DOHH2 (cell line): Measurements from ENCODE around the gene TMEM95.

Source experiments
- H3F3A ChIP-seq: fragments of 200-600 bp; sonication (generic), shearing (Covaris generic); 2 replicates; pipeline ENCODE4 v1.6.0; 2016; ENCODE audit warnings: antibody characterized with exemption, mild to moderate bottlenecking; ENCODE audit not compliant: control insufficient read depth, insufficient read depth
- H3K27ac ChIP-seq: fragments of 200-600 bp; sonication (generic); 2 replicates; pipeline ENCODE4 v1.5.1; 2014; ENCODE audit warnings: low read depth, mild to moderate bottlenecking, low read length, moderate library complexity
- H3K27me3 ChIP-seq: fragments of 200-600 bp; sonication (generic); 2 replicates; pipeline ENCODE4 v1.6.1; 2014; ENCODE audit warnings: mild to moderate bottlenecking, low read length, mixed read lengths; ENCODE audit not compliant: control insufficient read depth
- H3K36me3 ChIP-seq: fragments of 200-600 bp; sonication (generic); 2 replicates; pipeline ENCODE4 v1.6.1; 2014; ENCODE audit warnings: mild to moderate bottlenecking, low read length, moderate library complexity, mixed read lengths; ENCODE audit not compliant: control insufficient read depth
- H3K4me1 ChIP-seq: fragments of 200-600 bp; sonication (generic); 2 replicates; pipeline ENCODE4 v1.6.1; 2014; ENCODE audit warnings: mild to moderate bottlenecking, low read length, mixed read lengths; ENCODE audit not compliant: control insufficient read depth
- H3K4me2 ChIP-seq: fragments of 200-600 bp; sonication (generic); 2 replicates; pipeline ENCODE4 v1.6.0; 2014; ENCODE audit warnings: mild to moderate bottlenecking, low read length, moderate library complexity
- H3K4me3 ChIP-seq: fragments of 200-600 bp; sonication (generic); 2 replicates; pipeline ENCODE4 v1.5.1; 2014; ENCODE audit warnings: mild to moderate bottlenecking, low read length, mixed read lengths
- H3K79me2 ChIP-seq: fragments of 200-600 bp; sonication (generic); 2 replicates; pipeline ENCODE4 v1.6.1; 2014; ENCODE audit warnings: mild to moderate bottlenecking, low read length, mixed read lengths; ENCODE audit not compliant: control insufficient read depth
- H3K9me2 ChIP-seq: fragments of 200-600 bp; sonication (generic); replicated peaks from 2 replicates; pipeline ENCODE4 v1.6.1; 2014; ENCODE audit warnings: mild to moderate bottlenecking, low read length, mixed read lengths; ENCODE audit not compliant: control insufficient read depth
- H3K9me3 ChIP-seq: fragments of 200-600 bp; sonication (generic); 2 replicates; pipeline ENCODE4 v1.6.1; 2014; ENCODE audit warnings: antibody characterized with exemption, low read length, mixed read lengths; ENCODE audit not compliant: control insufficient read depth, insufficient read depth
- H4K20me1 ChIP-seq: fragments of 200-600 bp; sonication (generic); 2 replicates; pipeline ENCODE4 v1.6.0; 2014; ENCODE audit warnings: low read depth, mild to moderate bottlenecking, antibody characterized with exemption, low read length, moderate library complexity; ENCODE audit not compliant: control insufficient read depth, insufficient read depth
- CTCF ChIP-seq: fragments of 200-600 bp; sonication (generic); IDR thresholded peaks from one replicate; pipeline ENCODE4 v1.5.1; 2014; ENCODE audit warnings: antibody characterized with exemption, mild to moderate bottlenecking, low read depth, low read length; ENCODE audit not compliant: poor library complexity, severe bottlenecking
- EZH2phosphoT487 ChIP-seq: fragments of 200-600 bp; sonication (generic); IDR thresholded peaks from 2 replicates; pipeline ENCODE4 v1.6.1; 2017; ENCODE audit warnings: borderline replicate concordance, mild to moderate bottlenecking, antibody characterized with exemption, low read length, moderate library complexity, mixed read lengths

Gene TMEM95

DNA sequence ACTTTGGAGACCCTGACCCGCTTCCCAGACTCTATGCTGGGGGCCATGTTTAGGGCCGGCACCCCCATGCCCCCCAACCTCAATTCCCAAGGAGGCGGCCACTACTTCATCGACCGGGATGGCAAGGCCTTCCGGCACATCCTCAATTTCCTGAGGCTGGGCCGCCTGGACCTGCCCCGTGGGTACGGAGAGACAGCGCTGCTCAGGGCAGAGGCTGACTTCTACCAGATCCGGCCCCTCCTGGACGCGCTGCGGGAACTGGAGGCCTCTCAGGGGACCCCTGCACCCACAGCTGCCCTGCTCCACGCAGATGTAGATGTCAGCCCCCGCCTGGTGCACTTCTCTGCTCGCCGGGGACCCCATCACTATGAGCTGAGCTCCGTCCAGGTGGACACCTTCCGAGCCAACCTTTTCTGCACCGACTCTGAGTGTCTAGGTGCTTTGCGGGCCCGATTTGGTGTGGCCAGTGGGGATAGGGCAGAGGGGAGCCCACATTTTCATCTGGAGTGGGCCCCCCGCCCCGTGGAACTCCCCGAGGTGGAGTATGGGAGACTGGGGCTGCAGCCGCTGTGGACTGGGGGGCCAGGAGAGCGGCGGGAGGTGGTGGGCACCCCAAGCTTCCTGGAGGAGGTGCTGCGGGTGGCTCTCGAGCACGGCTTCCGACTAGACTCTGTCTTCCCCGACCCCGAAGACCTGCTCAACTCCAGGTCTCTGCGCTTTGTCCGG is 1.9 kb upstream of the TMEM95 start:
- TF ChIP-seq CTCF (no peak), EZH2phosphoT487 (no peak)
- Histone ChIP-seq H3K4me1 (peaks cover 23% of the 10 kb centered on the region), H3K9me2 (no peaks in the 10 kb centered on the region), H3F3A (peaks cover 3% of the 10 kb centered on the region; the same call in 1 of the 2 replicates), H3K36me3 (peaks cover 13% of the 10 kb centered on the region), H3K27ac (no peak overlapping the region), H3K79me2 (no peaks in the 10 kb centered on the region), H3K4me2 (peak overlapping the region; percentile 80), H4K20me1 (no peaks in the 10 kb centered on the region), H3K4me3 (peak overlapping the region; percentile 76; the same call in 1 of the 2 replicates), H3K27me3 (no peaks in the 10 kb centered on the region), H3K9me3 (no peaks in the 10 kb centered on the region)

GRCh38 chr17:7354262-7354843 is 603 bp upstream of the TMEM95 start:
- H3K27ac ChIP-seq, result no peak overlapping the region
- no peak overlapping the region for H3K4me3 ChIP-seq
- H3K9me3 ChIP-seq, result no peaks in the 10 kb centered on the region
- H3K36me3 ChIP-seq, result peaks cover 5% of the 10 kb centered on the region
- H3K4me2 ChIP-seq, result no peak overlapping the region
- H3K79me2 ChIP-seq, result no peaks in the 10 kb centered on the region
- peaks cover 23% of the 10 kb centered on the region for H3K4me1 ChIP-seq
- H3K27me3 ChIP-seq, result no peaks in the 10 kb centered on the region
- no peak for TF ChIP-seq CTCF
- no peak for TF ChIP-seq EZH2phosphoT487
- H3F3A ChIP-seq, result peaks cover 3% of the 10 kb centered on the region; the same call in 1 of the 2 replicates
- no peaks in the 10 kb centered on the region for H3K9me2 ChIP-seq
- H4K20me1 ChIP-seq, result no peaks in the 10 kb centered on the region

DNA sequence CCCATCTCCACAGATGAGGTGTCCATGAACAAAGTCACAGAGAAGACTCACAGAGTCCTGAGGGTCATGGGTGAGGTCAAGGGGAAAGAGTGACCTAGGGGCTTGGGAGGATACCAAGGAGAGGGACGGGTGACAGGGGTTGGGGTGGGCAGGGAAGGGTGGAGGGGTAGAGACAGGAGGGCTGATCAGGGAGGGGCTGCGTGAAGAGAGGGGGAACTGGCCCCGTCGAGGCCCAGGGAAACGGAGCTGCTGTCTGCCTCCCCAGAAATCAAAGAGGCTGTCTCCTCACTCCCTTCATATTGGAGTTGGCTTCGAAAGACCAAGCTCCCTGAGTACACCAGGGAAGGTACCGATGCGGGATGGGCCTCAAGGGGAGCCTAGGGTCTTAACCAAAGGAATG is 617 bp downstream of the TMEM95 start:
- no peak overlapping the region for H3K27ac ChIP-seq
- no peak overlapping the region for H3K4me2 ChIP-seq
- no peaks in the 10 kb centered on the region for H3K9me3 ChIP-seq

More for the DNA sequence above, 617 bp downstream of the TMEM95 start:
- Histone ChIP-seq H4K20me1 (no peaks in the 10 kb centered on the region), H3K9me2 (no peaks in the 10 kb centered on the region), H3F3A (0 out of 2 replicates have a peak, but pooled peaks cover 3% of the 10 kb centered on the region), H3K4me1 (peaks cover 23% of the 10 kb centered on the region), H3K36me3 (peaks cover 5% of the 10 kb centered on the region), H3K27me3 (no peaks in the 10 kb centered on the region), H3K79me2 (no peaks in the 10 kb centered on the region), H3K4me3 (no peak overlapping the region)
- TF ChIP-seq CTCF, result no peak
- TF ChIP-seq EZH2phosphoT487, result no peak
